Tibial artery (tissue), 4 donors: ENCODE data around the gene DHRS9.

Source experiments
- DNase-seq, 2 donors: peaks; one replicate each; pipeline ENCODE4 v3.0.0-alpha.2; 2019
- H3K27ac ChIP-seq, 2 donors: fragments of 200-600 bp; sonication (generic) in 1 of 2; 1 replicate in 1 of 2; 2 replicates in 1 of 2; pipeline ENCODE4 v1.5.1; 2018 to 2019; ENCODE audit warnings: mild to moderate bottlenecking in 1 of 2
- H3K27me3 ChIP-seq, 2 donors: fragments of 200-600 bp; sonication (generic) in 1 of 2; one replicate each; pipeline versions ENCODE4 v1.5.1 to v1.6.0; 2016 to 2019
- H3K36me3 ChIP-seq, 3 donors: fragments of 200-600 bp; sonication (generic) in 2 of 3; one replicate each; pipeline ENCODE4 v1.5.1; 2016 to 2019; ENCODE audit warnings: mild to moderate bottlenecking in 2 of 3
- H3K4me1 ChIP-seq, 4 donors: fragments of 200-600 bp; sonication (generic) in 2 of 4; 1 replicate in 3 of 4; 2 replicates in 1 of 4; pipeline ENCODE4 v1.5.1; 2016 to 2019
- H3K4me3 ChIP-seq, 2 donors: fragments of 200-600 bp; sonication (generic) in 1 of 2; 1 replicate in 1 of 2; 2 replicates in 1 of 2; pipeline ENCODE4 v1.5.1; 2018 to 2019; ENCODE audit warnings: mild to moderate bottlenecking in 2 of 2
- H3K9me3 ChIP-seq, 3 donors: fragments of 200-600 bp; sonication (generic) in 1 of 3; one replicate each; pipeline ENCODE4 v1.5.1; 2016 to 2019
- CTCF ChIP-seq, 2 experiments: fragments of 200-600 bp in 1 of 2; fragments of 450-650 bp in 1 of 2; IDR thresholded peaks; one replicate each; pipeline ENCODE4 v1.5.1; 2017 to 2019; ENCODE audit warnings: antibody characterized with exemption in 2 of 2, mild to moderate bottlenecking in 1 of 2, moderate library complexity in 1 of 2
- intact Hi-C: fragments of 100-400 bp; cut with DNase I; formaldehyde crosslinking; loops from one replicate; pipeline ENCODE4 v1.15.0; 2023; ENCODE audit warnings: low total_unique reads

Gene DHRS9

GRCh38 chr2:169034256-169034655, 35.1 kb upstream of the DHRS9 start:
- no peak for DNase-seq
- H3K4me1 ChIP-seq = no peaks in the 10 kb centered on the region
- TF ChIP-seq CTCF (IDR thresholded peaks at IDR 0.05) = no peak
- H3K27me3 ChIP-seq = no peaks in the 10 kb centered on the region
- intact Hi-C loops = no loop called here
- H3K4me3 ChIP-seq = no peak overlapping the region
- H3K36me3 ChIP-seq = no peaks in the 10 kb centered on the region
- H3K27ac ChIP-seq = no peak overlapping the region
- no peaks in the 10 kb centered on the region for H3K9me3 ChIP-seq

GRCh38 chr2:169034984-169035544, 34.3 kb upstream of the DHRS9 start:
- H3K36me3 ChIP-seq = no peaks in the 10 kb centered on the region
- intact Hi-C loops = no loop called here
- H3K4me3 ChIP-seq = no peak overlapping the region
- no peak for DNase-seq
- no peak overlapping the region for H3K27ac ChIP-seq
- no peak for TF ChIP-seq CTCF (IDR thresholded peaks at IDR 0.05)
- no peaks in the 10 kb centered on the region for H3K27me3 ChIP-seq
- H3K4me1 ChIP-seq = no peaks in the 10 kb centered on the region
- no peaks in the 10 kb centered on the region for H3K9me3 ChIP-seq

- H3K9me3 ChIP-seq = no peaks in the 10 kb centered on the region
- DNase-seq = no peak
- H3K4me3 ChIP-seq = no peak overlapping the region
- intact Hi-C loops = no loop called here
- TF ChIP-seq CTCF (IDR thresholded peaks at IDR 0.05) = no peak
- no peak overlapping the region for H3K27ac ChIP-seq
- H3K36me3 ChIP-seq = no peaks in the 10 kb centered on the region
- no peaks in the 10 kb centered on the region for H3K4me1 ChIP-seq
- H3K27me3 ChIP-seq = no peaks in the 10 kb centered on the region
Observed at GRCh38 chr2:169035887-169036286, 33.5 kb upstream of the DHRS9 start.

- no peaks in the 10 kb centered on the region for H3K9me3 ChIP-seq
- no peaks in the 10 kb centered on the region for H3K36me3 ChIP-seq
- intact Hi-C loops = no loop called here
- no peak for TF ChIP-seq CTCF (IDR thresholded peaks at IDR 0.05)
- no peak for DNase-seq
- no peaks in the 10 kb centered on the region for H3K4me1 ChIP-seq
- H3K27ac ChIP-seq = no peak overlapping the region
- H3K27me3 ChIP-seq = no peaks in the 10 kb centered on the region
- H3K4me3 ChIP-seq = no peak overlapping the region
Observed at GRCh38 chr2:169036736-169037440, 32.5 kb upstream of the DHRS9 start.

- no peak for TF ChIP-seq CTCF (IDR thresholded peaks at IDR 0.05)
Observed at GRCh38 chr2:169038338-169038757, 31.0 kb upstream of the DHRS9 start.

More at GRCh38 chr2:169038338-169038757, 31.0 kb upstream of the DHRS9 start:
- Histone ChIP-seq H3K9me3 (no peaks in the 10 kb centered on the region), H3K4me3 (no peak overlapping the region), H3K27ac (no peak overlapping the region), H3K4me1 (no peaks in the 10 kb centered on the region), H3K36me3 (no peaks in the 10 kb centered on the region), H3K27me3 (no peaks in the 10 kb centered on the region)
- DNase-seq = no peak
- intact Hi-C loops = no loop called here
